Liver (tissue), 9 donors: Measurements from ENCODE around the gene TAP1. TPM values are rescaled to one million over a fixed set of nuclear protein-coding genes. Genes with fewer than 3 reads are reported as not detected.

Source experiments
- DNase-seq: peaks from one replicate; pipeline ENCODE4 v3.0.0-alpha.2; 2017; ENCODE audit warnings: low spot score
- H3K27ac ChIP-seq, 2 donors: one replicate each; pipeline ENCODE4 v1.7.0; 2013; ENCODE audit warnings: inconsistent platforms in 2 of 2, low read length in 2 of 2, control low read depth in 1 of 2, low read depth in 1 of 2, mild to moderate bottlenecking in 1 of 2
- H3K27me3 ChIP-seq, 4 donors: one replicate each; pipeline versions ENCODE4 v1.6.1 to v1.7.0; 2013; ENCODE audit warnings: low read length in 3 of 4, inconsistent platforms in 1 of 4, mild to moderate bottlenecking in 1 of 4, moderate library complexity in 1 of 4; ENCODE audit not compliant: control insufficient read depth in 4 of 4, insufficient read depth in 4 of 4
- H3K36me3 ChIP-seq, 4 donors: one replicate each; pipeline versions ENCODE4 v1.6.1 to v1.7.0; 2013; ENCODE audit warnings: low read length in 3 of 4, mild to moderate bottlenecking in 3 of 4, low read depth in 1 of 4, moderate library complexity in 1 of 4; ENCODE audit not compliant: control insufficient read depth in 4 of 4, insufficient read depth in 3 of 4
- H3K4me1 ChIP-seq, 4 donors: one replicate each; pipeline versions ENCODE4 v1.6.1 to v1.7.0; 2013; ENCODE audit warnings: low read length in 3 of 4, mild to moderate bottlenecking in 3 of 4, moderate library complexity in 1 of 4; ENCODE audit not compliant: control insufficient read depth in 4 of 4, insufficient read depth in 4 of 4
- H3K4me3 ChIP-seq, 3 donors: one replicate each; pipeline versions ENCODE4 v1.6.1 to v1.7.0; 2013; ENCODE audit warnings: low read length in 3 of 3, control low read depth in 1 of 3, low read depth in 1 of 3, mild to moderate bottlenecking in 1 of 3
- H3K9ac ChIP-seq, 2 donors: one replicate each; pipeline ENCODE4 v1.7.0; 2013; ENCODE audit warnings: low read length in 2 of 2, mild to moderate bottlenecking in 2 of 2, moderate library complexity in 2 of 2, control low read depth in 1 of 2, low read depth in 1 of 2
- H3K9me3 ChIP-seq, 4 donors: one replicate each; pipeline versions ENCODE4 v1.6.1 to v1.7.0; 2013; ENCODE audit warnings: low read length in 3 of 4; ENCODE audit not compliant: control insufficient read depth in 4 of 4
- ATF3 ChIP-seq: IDR thresholded peaks from 2 replicates; pipeline ENCODE4 v1.6.1; 2016; ENCODE audit warnings: antibody characterized with exemption
- EGR1 ChIP-seq, 2 donors: IDR thresholded peaks; 2 replicates each; pipeline ENCODE4 v1.6.1; 2016 to 2018; ENCODE audit warnings: antibody characterized with exemption in 2 of 2, low read depth in 2 of 2
- FOXA1 ChIP-seq: IDR thresholded peaks from 2 replicates; pipeline ENCODE4 v1.6.1; 2016; ENCODE audit warnings: antibody characterized with exemption
- GABPA ChIP-seq, 2 donors: IDR thresholded peaks in 1 of 2; conservative IDR thresholded peaks in 1 of 2; 2 replicates each; pipeline ENCODE4 v1.6.1; 2016; ENCODE audit warnings: antibody characterized with exemption in 2 of 2, mild to moderate bottlenecking in 1 of 2, moderate library complexity in 1 of 2
- HNF4A ChIP-seq, 2 donors: conservative IDR thresholded peaks; 2 replicates each; pipeline ENCODE4 v1.6.1; 2016; ENCODE audit warnings: antibody characterized with exemption in 2 of 2, mild to moderate bottlenecking in 2 of 2
- JUND ChIP-seq, 2 donors: IDR thresholded peaks; 2 replicates each; pipeline ENCODE4 v1.6.1; 2016; ENCODE audit warnings: antibody characterized with exemption in 2 of 2
- NR2F2 ChIP-seq: IDR thresholded peaks from 2 replicates; pipeline ENCODE4 v1.6.1; 2016; ENCODE audit warnings: antibody characterized with exemption
- REST ChIP-seq: IDR thresholded peaks from 2 replicates; pipeline ENCODE4 v1.6.1; 2016; ENCODE audit warnings: antibody characterized with exemption, mild to moderate bottlenecking
- SP1 ChIP-seq: IDR thresholded peaks from 2 replicates; pipeline ENCODE4 v1.6.1; 2018; ENCODE audit warnings: antibody characterized with exemption, mild to moderate bottlenecking
- WGBS: extraction: QIAGEN DNeasy Blood & Tissue Kit; methylation state at CpG from one replicate; pipeline ENCODE4 v1.1.7; 2013; 5-methylcytosine and 5-hydroxymethylcytosine counted together
- polyA plus RNA-seq, 2 donors: library from polyadenylated mRNA; stranded (reverse) in 1 of 2; unstranded in 1 of 2; fragments of 200-250 nt in 1 of 2; fragments of >200 nt in 1 of 2; fragmentation: Nextera tagmentation in 1 of 2; extraction: Ambion mirVana in 1 of 2; gene quantifications; one replicate each; pipeline versions ENCODE4 v1.2.1 to v1.2.3, GENCODE V29; 2013 to 2015
- total RNA-seq, 2 donors: library from RNA; depleted of rRNA; stranded (reverse); fragments of >200 nt; gene quantifications; one replicate each; pipeline ENCODE4 v1.2.3, GENCODE V29; 2014
- donor health status: healthy.
- donor health status: healthy.
- donor health status: healthy.
- donor health status: healthy.
- donor health status: healthy.

TAP1 gene
- total and polyA plus RNA-seq, 4 donors, result 9.8 to 18.2 (median 12.3) TPM

- no peak for TF ChIP-seq SP1
- TF ChIP-seq FOXA1, result no peak
- no peak for TF ChIP-seq GABPA (IDR thresholded peaks at IDR 0.05 in 1 of 2, conservative IDR thresholded peaks at IDR 0.05 in 1 of 2)
Measured at GRCh38 chr6:32847004-32847403, 6.5 kb downstream of the TAP1 start (continued).

- peak overlapping the region; percentile 94 to 98 for H3K27ac ChIP-seq
- H3K9ac ChIP-seq, result peak overlapping the region; percentile 41 to 77
- no peaks in the 10 kb centered on the region for H3K27me3 ChIP-seq
- H3K4me1 ChIP-seq, result peaks cover 6 to 44% (median 23%) of the 10 kb centered on the region in 4 donors
- H3K36me3 ChIP-seq, result peaks cover 5 to 45% (median 31%) of the 10 kb centered on the region in 4 donors
- no peak for DNase-seq
- TF ChIP-seq HNF4A (conservative IDR thresholded peaks at IDR 0.05) (no peak), JUND (IDR thresholded peaks at IDR 0.05) (no peak), SP1 (no peak), REST (no peak), ATF3 (no peak), EGR1 (IDR thresholded peaks at IDR 0.05; ENCODE audit: low read depth in 2 of 2) (no peak)
- peak overlapping the region; percentile 6 to 75 (median 15) for H3K4me3 ChIP-seq
- WGBS, result 78% methylated on average over 10 of the region's 10 CpGs
- H3K9me3 ChIP-seq, result no peaks in the 10 kb centered on the region
Measured at GRCh38 chr6:32845384-32845884, 8.1 kb downstream of the TAP1 start.

- H3K4me3 ChIP-seq, result peak overlapping the region; percentile 75 to 91 (median 87)
- 28% methylated on average over 19 of the region's 19 CpGs for WGBS
- peak overlapping the region; percentile 94 to 98 for H3K27ac ChIP-seq
- no peaks in the 10 kb centered on the region for H3K27me3 ChIP-seq
- no peak for DNase-seq
- H3K9me3 ChIP-seq, result no peaks in the 10 kb centered on the region
- TF ChIP-seq EGR1 (IDR thresholded peaks at IDR 0.05; ENCODE audit: low read depth in 2 of 2) (no peak), FOXA1 (no peak), GABPA (IDR thresholded peaks at IDR 0.05 in 1 of 2, conservative IDR thresholded peaks at IDR 0.05 in 1 of 2) (no peak), REST (no peak), NR2F2 (no peak)
- H3K4me1 ChIP-seq, result peaks cover 6 to 44% (median 23%) of the 10 kb centered on the region in 4 donors
- H3K36me3 ChIP-seq, result peaks cover 4 to 39% (median 27%) of the 10 kb centered on the region in 4 donors
- H3K9ac ChIP-seq, result peak overlapping the region; percentile 41 to 77
Measured at GRCh38 chr6:32844839-32845383, 8.6 kb downstream of the TAP1 start.
